H1 (cell line): ENCODE measurements around the gene CENPA. TPM values are rescaled to one million over a fixed set of nuclear protein-coding genes. Genes with fewer than 3 reads are reported as not detected.

Source experiments
- BACH1 ChIP-seq: IDR thresholded peaks from 2 replicates; pipeline ENCODE4 v1.6.1; 2012; ENCODE audit warnings: low read length, improper control_type of control experiment
- CHD7 ChIP-seq: fragments of 300-600 bp; sonication (generic); IDR thresholded peaks from 2 replicates; pipeline ENCODE4 v1.7.1; 2012; ENCODE audit warnings: low read length, moderate library complexity, mild to moderate bottlenecking, inconsistent platforms; ENCODE audit not compliant: insufficient replicate concordance
- CREB1 ChIP-seq: IDR thresholded peaks from 2 replicates; pipeline ENCODE4 v1.6.1; 2012; ENCODE audit warnings: inconsistent platforms
- CTCF ChIP-seq, 3 experiments: IDR thresholded peaks; 1 replicate in 2 of 3; 2 replicates in 1 of 3; pipeline versions ENCODE4 v1.5.1 to v1.6.1; 2011; ENCODE audit warnings: low read length in 3 of 3, mild to moderate bottlenecking in 3 of 3, inconsistent platforms in 2 of 3, low read depth in 1 of 3, moderate library complexity in 1 of 3; ENCODE audit not compliant: insufficient read depth in 1 of 3; ENCODE audit errors: control extremely low read depth in 1 of 3
- FOSL1 ChIP-seq: IDR thresholded peaks from 2 replicates; pipeline ENCODE4 v1.6.1; 2011; ENCODE audit warnings: mild to moderate bottlenecking, low read depth, low read length, moderate library complexity; ENCODE audit not compliant: insufficient read depth
- KDM5A ChIP-seq: fragments of 200-600 bp; IDR thresholded peaks from 2 replicates; pipeline ENCODE4 v1.7.1; 2012; ENCODE audit warnings: mild to moderate bottlenecking, low read length, inconsistent platforms, mixed read lengths
- RBBP5 ChIP-seq: IDR thresholded peaks from 2 replicates; pipeline ENCODE4 v1.7.1; 2012; ENCODE audit warnings: low read depth, mild to moderate bottlenecking, inconsistent platforms, low read length, moderate library complexity, borderline replicate concordance
- SIX5 ChIP-seq: IDR thresholded peaks from 2 replicates; pipeline ENCODE4 v1.6.1; 2011; ENCODE audit warnings: mild to moderate bottlenecking, low read depth, low read length
- SP1 ChIP-seq: IDR thresholded peaks from 2 replicates; pipeline ENCODE4 v1.6.1; 2011; ENCODE audit warnings: low read depth, low read length
- TCF12 ChIP-seq: IDR thresholded peaks from 2 replicates; pipeline ENCODE4 v1.6.1; 2011; ENCODE audit warnings: low read depth, mild to moderate bottlenecking, low read length
- polyA plus RNA-seq, 7 experiments: library from polyadenylated mRNA; depleted of rRNA in 3 of 7; stranded (reverse) in 5 of 7; unstranded in 2 of 7; fragments of >200 nt in 5 of 7; fragments of 200-250 nt in 2 of 7; gene quantifications; 1 replicate in 5 of 7; 2 replicates in 1 of 7; 4 replicates in 1 of 7; pipeline versions ENCODE4 v1.2.1 to v1.2.3, GENCODE V29; 2011 to 2013; ENCODE audit warnings: missing spikeins in 2 of 7, mixed read lengths in 2 of 7
- total RNA-seq: library from RNA; stranded (reverse); fragmentation: NEBNext Ultra II Directional; extraction: Animal tissue kit (Norgen Biotek cat#: 25700); gene quantifications from 2 replicates; pipeline ENCODE4 v1.2.1, GENCODE V29; 2021

CENPA gene
- total and polyA plus RNA-seq, 2 of the 8 experiments (the other 6 are each of a cell fraction or from before 2014, with no cell fraction given) = 19.4 to 30.9 TPM

DNA sequence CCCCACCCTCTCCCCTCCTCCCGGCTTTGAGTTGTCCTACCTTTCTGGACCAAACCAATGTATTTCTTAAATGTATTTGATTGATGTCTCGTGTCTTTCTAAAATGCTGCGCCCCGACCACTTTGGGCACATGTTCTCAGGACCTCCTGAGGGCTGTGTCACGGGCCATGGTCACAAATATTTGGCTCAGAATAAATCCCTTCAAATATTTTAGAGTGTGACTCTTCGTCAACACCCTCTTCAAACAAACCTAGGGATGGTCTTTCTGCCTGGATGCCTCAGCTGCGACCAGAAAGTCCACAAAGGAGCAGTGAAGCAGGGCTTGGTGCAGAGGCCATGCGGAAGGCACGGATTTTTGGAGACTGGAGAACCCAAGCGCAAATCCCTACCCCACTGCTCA is 22.8 kb upstream of the CENPA start (continued):
- TF ChIP-seq CHD7 (no peak), TCF12 (no peak), SIX5 (no peak), CREB1 (no peak), BACH1 (no peak), RBBP5 (no peak), SP1 (no peak), FOSL1 (no peak), KDM5A (no peak), CTCF (IDR thresholded peaks at IDR 0.05; ENCODE audit: control extremely low read depth in 1 of 3, insufficient read depth in 1 of 3, low read depth in 1 of 3, low read length in 3 of 3) (no peak)
